ENCODE measurements around the gene LAMA5.

Gene LAMA5

GRCh38 chr20:62312662-62312977, 54.5 kb downstream of the LAMA5 start:
- DNase-seq: no peak

DNA sequence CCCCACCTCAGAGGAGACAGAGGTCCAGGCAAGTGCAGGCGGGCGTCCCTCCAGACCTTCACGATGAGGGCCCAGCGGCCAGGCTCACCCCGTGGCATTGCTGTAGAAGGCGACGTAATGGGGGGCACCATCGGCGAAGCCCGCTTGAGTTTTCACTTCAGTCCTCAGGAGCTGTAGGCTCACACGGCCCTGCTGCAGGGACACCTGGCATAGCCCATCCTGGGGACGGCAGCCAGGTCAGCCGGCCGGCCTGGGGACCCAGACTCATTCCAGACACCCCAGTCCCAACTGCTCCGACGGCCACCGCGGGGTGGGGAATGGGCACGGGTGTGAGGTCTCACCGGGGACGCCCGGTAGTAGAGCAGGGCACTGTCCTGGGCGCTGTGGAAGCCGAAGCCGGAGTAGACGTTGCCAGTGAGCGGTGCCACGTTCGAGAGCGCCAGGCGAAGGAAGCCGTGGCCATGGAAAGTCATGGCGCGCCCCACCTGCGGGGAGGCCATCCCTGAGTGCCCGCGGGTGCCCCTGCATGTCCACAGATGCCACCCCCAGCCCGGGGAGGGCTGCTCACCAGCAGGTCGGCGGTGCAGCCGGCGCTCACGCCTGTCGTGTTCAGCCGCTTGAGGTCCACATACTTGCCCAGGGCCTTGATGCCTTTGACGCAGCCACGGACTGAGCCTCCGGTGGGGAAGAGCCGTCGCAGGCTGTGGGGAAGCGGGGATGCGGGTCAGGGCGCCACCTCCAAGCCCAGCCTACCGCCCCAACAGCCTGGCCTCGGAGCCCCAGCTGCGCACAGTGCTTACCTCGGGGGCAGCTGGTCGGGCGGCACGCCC, 55.1 kb downstream of the LAMA5 start:
- no peak for DNase-seq

DNA sequence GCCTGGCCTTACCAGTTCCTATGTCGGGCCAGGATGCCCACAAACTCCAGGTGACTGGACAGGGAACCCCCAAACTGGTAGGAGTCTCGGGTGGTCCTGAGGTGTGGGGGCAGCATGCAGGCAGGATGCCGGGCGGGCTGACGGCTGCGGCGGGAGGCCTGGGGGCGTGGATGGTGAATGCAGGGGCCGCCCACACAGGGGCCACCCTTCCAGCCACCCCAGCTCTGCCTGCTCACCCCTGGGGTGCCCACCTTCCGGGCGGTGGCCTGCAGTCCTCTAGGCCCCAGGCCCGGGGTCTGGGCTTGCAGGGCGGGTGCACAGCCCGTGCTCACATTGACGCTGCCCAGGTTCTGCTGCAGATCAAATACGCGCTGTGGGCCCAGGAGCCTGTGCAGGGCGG, 56.0 kb downstream of the LAMA5 start:
- no peak for DNase-seq

DNA sequence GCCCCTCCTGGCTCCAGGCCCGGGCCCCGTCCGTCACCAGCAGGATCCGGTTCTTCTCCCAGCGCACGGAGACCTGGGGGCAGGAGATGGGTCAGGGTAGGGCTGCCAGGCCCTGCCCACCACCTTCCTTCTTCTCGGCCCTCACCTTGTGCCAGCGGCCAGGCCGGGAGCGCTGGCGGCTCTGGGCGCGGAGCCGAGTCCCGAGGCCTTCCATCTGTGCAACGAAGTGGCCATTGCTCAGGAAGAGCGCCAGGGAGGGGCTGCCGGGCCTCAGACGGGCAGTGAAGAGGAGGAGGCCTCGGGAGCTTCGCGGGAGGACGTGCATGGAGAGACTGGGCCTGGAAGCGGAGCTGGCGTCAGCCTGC, 56.4 kb downstream of the LAMA5 start:
- no peak for DNase-seq

DNA sequence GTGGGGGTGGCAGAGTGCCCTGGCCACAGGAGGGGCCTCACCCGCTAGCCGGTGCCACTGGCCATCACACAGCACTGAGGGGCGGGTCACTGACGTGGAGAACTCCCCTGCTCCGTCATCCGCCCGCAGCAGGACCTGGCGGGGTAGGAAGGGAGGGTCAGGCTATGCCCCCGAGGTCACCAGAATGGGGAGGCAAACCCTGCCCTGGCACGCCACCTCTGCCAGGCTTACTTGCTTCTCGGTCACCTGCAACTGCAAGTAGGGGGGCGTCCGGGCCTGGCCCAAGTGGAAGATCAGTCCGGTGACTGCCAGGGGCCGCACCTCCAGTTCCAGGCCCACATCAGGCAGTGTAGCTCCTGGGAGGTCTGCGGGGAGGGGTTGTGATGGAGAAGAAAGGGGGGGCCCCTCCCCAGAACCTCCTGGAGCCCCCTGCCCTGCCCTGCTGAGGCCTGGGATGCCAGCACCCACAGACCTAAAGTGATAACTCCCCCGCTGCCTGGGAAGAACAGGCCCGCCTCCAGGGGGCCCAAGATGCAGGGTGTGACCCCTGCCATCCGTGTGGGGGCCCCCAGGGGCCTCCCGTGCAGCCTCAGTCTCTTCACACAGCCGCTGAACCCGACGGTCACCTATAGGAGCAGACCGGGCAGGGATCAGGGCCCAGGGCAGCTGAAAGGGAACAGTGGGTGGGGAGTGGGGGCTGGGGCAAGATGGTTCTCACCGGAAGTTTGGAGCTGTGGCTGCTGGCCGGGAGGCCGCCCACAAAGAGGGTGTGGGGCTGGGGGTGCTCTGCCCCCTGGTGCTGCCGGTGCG, 57.0 kb downstream of the LAMA5 start:
- DNase-seq: no peak

DNA sequence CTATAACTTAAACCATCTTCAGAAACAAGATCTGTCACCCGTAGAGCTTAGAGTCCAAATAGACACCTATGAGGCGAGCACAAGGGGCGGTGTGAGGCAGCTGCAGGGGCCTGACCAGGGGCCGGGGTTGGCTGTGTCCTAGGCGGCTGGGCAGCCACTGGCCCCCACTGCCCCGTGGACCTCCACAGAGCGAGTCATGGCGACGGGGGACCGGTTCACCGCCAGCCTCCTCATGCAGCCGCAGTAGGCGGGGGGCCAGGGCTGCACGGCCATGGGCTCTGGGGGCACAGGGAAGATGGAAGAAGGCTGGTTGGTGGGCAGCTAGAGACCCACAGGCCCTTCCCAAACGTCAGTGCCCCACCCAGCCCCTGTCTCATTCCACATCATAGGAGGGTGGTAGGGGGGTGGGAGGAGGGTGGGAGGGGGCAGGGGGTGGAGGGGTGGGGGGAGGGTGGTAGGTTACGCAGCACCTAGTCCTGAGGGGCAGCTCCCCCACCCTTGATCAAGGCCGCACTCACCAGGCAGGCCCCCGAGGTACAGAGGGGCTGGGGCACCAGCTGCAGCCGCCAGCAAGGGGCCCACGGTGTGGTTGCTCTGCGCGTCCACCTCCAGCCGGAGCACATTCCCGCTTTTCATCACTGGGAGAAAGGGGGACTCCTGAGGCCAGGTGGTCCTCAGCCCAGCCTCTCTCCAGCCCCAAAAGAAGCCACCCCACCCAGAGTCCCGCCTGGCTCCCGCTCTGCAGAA, 57.7 kb downstream of the LAMA5 start:
- no peak for DNase-seq

- no peak for DNase-seq
Observed at GRCh38 chr20:62308102-62308822, 58.9 kb downstream of the LAMA5 start.

- DNase-seq: no peak
Observed at GRCh38 chr20:62307226-62308101, 59.6 kb downstream of the LAMA5 start.

DNA sequence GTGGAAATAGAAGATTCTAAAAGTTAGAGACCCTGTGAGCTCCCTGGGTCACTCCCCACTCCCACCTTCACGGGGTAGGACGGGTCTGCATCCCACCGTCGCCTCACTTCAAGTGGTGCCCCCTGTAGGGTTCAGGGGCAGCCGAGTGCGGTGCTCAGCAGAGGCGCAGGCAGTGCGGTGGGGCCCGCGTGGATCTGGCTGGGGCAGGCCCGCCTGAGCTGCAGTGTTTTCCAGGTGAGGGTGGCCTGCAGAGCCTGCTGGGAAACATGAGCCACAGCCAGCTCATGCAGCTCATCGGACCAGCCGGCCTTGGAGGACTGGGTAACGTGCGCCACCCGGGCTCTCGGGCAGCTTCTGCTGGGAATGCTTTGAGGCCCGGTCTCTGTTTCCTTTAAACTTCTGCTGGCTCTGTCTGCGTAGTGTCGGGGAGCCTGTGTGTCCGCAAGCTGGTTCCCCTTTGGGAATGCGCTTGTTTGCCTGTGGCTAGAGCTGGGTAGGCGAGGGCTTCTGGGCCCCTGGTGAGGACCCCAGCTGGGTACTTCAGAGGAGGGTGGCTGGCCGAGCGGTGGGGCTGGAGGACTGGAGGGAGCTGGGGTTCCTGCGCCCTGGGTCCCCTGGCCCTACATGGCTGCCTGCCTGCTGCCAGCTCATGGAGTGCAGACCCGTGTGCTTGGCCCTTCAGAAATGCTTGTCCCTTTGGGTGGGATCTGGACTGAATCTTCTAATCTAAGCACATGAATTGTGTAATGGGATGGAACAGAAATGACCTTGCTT, 60.5 kb downstream of the LAMA5 start:
- DNase-seq: no peak

DNA sequence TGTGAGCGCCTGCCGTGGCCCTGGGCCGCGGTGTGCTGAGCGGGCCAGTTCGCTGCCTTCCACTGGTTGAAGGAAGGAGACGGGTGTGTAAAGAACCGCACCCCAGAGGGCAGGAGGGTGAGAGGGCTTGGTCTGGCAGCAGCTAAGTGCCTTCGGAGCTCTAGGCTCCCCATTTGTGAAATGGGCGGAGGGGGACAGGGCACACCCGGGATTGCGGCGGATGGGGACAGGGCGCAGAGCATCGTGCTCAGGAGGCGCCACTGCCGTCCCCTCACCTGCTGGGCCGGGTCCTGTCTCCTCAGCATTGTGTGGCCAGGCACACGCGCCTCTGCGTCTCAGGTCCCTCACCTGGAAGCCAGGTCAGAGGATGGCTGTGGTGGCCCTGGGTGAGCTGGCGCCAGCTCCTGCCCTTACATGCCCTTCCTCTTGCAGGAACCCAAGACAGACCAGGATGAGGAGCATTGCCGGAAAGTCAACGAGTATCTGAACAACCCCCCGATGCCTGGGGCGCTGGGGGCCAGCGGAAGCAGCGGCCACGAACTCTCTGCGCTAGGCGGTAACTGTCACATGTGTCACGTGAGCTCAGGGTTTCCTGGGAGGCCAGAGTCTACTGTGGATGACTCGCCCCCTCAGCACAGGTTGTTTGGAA, 61.2 kb downstream of the LAMA5 start:
- DNase-seq: no peak

DNA sequence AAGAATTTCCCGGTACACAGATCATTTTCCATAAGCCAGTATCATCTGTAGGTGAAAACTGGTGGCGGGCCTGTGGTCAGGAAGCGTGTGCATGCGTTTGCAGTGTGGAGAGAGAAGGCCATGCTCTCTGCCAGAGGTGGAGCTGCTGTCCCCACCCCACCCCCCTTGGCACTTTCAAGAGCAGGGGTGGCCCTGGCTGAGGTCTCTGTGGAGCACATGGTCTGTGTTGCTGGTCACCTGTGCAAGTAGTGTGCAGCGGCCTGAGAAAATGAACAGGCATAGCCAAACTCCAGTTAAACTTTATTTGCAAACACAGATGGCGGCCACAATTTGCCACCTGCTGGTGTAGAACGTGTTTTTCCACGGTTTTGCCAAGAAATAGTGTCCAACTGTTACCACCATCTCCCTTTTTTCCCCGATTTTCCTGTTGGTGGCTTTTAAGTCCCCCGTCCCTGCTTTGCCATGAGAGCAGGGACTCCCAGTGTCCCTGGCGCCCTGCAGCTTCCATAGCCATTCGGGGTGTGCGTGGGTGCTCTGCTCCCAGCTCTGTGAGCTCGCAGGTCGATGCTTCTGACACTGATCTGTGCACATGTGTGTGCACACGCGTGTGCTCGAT, 61.9 kb downstream of the LAMA5 start:
- no peak for DNase-seq

GRCh38 chr20:62304331-62305148, 62.6 kb downstream of the LAMA5 start:
- DNase-seq: no peak

GRCh38 chr20:62303340-62304226, 63.5 kb downstream of the LAMA5 start:
- DNase-seq: no peak

DNA sequence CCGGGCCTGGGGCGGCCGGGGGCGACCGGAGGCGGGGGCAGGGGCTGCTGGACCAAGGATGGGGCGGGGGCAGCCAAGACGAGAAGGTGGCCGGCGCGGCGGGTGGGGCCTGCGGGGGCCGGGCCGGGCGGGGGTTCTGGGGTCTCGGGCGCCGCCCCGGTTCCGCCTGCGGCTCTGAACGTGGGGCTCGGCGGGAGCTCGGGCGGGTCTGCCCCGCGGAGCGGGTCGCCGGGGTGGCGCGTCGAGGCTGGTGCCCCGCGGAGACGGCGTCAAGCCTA, 64.1 kb downstream of the LAMA5 start:
- no peak for DNase-seq

- peak; percentile 78 for DNase-seq
Observed at GRCh38 chr20:62302341-62303061, 64.6 kb downstream of the LAMA5 start, which contains the start of gene ADRM1. Gene ADRM1, plus strand, starts transcription at chr20:62302997. Its CDS starts 572 bp downstream, at chr20:62303569.

GRCh38 chr20:62301773-62302340, 65.3 kb downstream of the LAMA5 start:
- peak; percentile 85 for DNase-seq

DNA sequence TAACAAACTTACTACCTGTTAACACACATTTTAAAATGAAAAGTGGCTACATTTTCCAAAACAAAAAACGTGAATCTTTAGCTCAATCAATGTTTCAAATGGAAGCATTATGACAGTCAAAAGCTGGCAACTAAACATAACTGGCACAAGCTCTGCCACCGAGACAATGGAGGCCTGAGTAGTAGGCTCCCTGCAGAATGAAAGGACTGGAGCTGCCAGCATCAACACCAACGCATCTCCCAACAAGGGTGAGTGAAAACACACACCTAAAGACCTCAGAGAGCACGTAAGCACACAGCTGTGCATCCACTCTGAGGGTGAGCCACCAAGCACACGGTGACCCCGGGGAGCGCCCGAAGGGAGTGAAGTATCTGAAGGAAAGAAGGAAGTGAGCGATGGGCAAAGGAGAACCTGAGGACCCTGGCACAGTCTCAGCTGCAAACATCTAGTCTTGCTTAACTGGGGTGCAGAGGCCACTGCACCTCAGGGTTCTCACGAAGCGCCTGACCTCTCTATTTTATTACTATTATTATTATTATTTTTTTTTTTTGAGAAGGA, 65.9 kb downstream of the LAMA5 start:
- DNase-seq: no peak

Measured in SIG-M5 (cell line).